HUES64 (cell line): ENCODE measurements around the gene PLCB1.

ENCODE experiments used
- H3K27ac ChIP-seq: 2 replicates; pipeline ENCODE4 v1.7.0; 2013; ENCODE audit warnings: low read depth, low read length, inconsistent platforms
- H3K27me3 ChIP-seq: 2 replicates; pipeline ENCODE4 v1.6.1; 2013; ENCODE audit warnings: mild to moderate bottlenecking, low read length; ENCODE audit not compliant: insufficient read depth
- H3K36me3 ChIP-seq: 2 replicates; pipeline ENCODE4 v1.6.1; 2013; ENCODE audit warnings: mild to moderate bottlenecking, low read length; ENCODE audit not compliant: insufficient read depth
- H3K4me1 ChIP-seq: 2 replicates; pipeline ENCODE4 v1.6.1; 2013; ENCODE audit warnings: mild to moderate bottlenecking, low read length, moderate library complexity; ENCODE audit not compliant: insufficient read depth
- H3K4me3 ChIP-seq: 2 replicates; pipeline ENCODE4 v1.5.1; 2013; ENCODE audit warnings: mild to moderate bottlenecking, low read length, moderate library complexity
- H3K9ac ChIP-seq: 2 replicates; pipeline ENCODE4 v1.6.1; 2013; ENCODE audit warnings: mild to moderate bottlenecking, low read depth, low read length
- H3K9me3 ChIP-seq: 2 replicates; pipeline ENCODE4 v1.6.1; 2013; ENCODE audit warnings: low read depth, low read length; ENCODE audit not compliant: insufficient read depth
- WGBS: fragments of 150-250, 120-280 bp; methylation state at CpG from one replicate; pipeline ENCODE4 v1.1.7; 2013; ENCODE audit warnings: missing lambda C conversion rate; 5-methylcytosine and 5-hydroxymethylcytosine counted together

The PLCB1 gene

GRCh38 chr20:8249634-8250033 is 117.6 kb downstream of the PLCB1 start:
- 90% methylated on average over 3 of the region's 3 CpGs for WGBS
- Histone ChIP-seq H3K27me3 (no peaks in the 10 kb centered on the region), H3K36me3 (no peaks in the 10 kb centered on the region), H3K4me3 (no peak overlapping the region), H3K4me1 (no peaks in the 10 kb centered on the region; the same call in 1 of the 2 replicates), H3K27ac (no peak overlapping the region), H3K9me3 (no peaks in the 10 kb centered on the region), H3K9ac (no peak overlapping the region)

DNA sequence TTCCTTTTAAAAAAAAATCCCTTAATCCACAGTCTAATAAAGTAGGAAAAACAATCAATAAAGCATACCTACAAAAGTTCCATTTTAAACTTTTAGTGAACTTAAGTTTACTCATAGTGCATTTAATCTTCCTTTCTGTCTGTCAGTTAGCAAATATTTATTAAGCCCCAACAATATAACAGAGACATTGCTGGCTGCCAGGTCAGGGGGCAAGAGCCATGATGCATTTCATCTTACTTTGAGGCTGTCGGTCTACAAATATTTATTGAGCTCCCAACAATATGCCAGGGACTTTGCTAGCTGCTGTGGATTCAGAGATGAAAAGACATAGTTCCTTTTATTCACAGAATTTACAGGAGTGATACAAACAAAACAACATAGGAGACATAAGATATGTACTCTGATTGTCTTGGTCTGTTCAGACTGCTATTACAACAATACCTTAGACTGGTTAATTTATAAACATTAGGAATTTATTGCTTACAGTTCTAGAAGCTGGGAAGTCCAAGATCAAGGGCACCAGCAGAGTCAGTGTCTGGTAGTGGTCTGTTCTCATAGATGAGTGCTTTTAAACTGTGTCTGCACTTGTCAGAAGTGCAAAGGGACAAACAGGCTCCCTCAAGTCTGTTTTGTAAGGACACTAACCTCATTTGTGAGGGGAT is 118.6 kb downstream of the PLCB1 start:
- Histone ChIP-seq H3K9me3 (no peaks in the 10 kb centered on the region), H3K4me3 (no peak overlapping the region)

GRCh38 chr20:8251201-8251575 is 119.1 kb downstream of the PLCB1 start:
- Histone ChIP-seq H3K4me1 (no peaks in the 10 kb centered on the region; the same call in 1 of the 2 replicates), H3K9ac (no peak overlapping the region), H3K9me3 (no peaks in the 10 kb centered on the region), H3K4me3 (no peak overlapping the region), H3K27me3 (no peaks in the 10 kb centered on the region), H3K27ac (no peak overlapping the region), H3K36me3 (no peaks in the 10 kb centered on the region)
- WGBS = 89% methylated on average over 4 of the region's 4 CpGs

More for the DNA sequence above, 118.6 kb downstream of the PLCB1 start:
- H3K27me3 ChIP-seq = no peaks in the 10 kb centered on the region
- WGBS = 95% methylated on average over 1 of the region's 1 CpG
- no peaks in the 10 kb centered on the region for H3K36me3 ChIP-seq
- H3K9ac ChIP-seq = no peak overlapping the region
- H3K4me1 ChIP-seq = no peaks in the 10 kb centered on the region; the same call in 1 of the 2 replicates
- H3K27ac ChIP-seq = no peak overlapping the region

GRCh38 chr20:8254911-8255582 is 123.0 kb downstream of the PLCB1 start:
- Histone ChIP-seq H3K27me3 (no peaks in the 10 kb centered on the region), H3K27ac (no peak overlapping the region), H3K4me1 (no peaks in the 10 kb centered on the region), H3K36me3 (no peaks in the 10 kb centered on the region), H3K4me3 (no peak overlapping the region), H3K9ac (no peak overlapping the region), H3K9me3 (no peaks in the 10 kb centered on the region)
- 96% methylated on average over 3 of the region's 4 CpGs for WGBS

DNA sequence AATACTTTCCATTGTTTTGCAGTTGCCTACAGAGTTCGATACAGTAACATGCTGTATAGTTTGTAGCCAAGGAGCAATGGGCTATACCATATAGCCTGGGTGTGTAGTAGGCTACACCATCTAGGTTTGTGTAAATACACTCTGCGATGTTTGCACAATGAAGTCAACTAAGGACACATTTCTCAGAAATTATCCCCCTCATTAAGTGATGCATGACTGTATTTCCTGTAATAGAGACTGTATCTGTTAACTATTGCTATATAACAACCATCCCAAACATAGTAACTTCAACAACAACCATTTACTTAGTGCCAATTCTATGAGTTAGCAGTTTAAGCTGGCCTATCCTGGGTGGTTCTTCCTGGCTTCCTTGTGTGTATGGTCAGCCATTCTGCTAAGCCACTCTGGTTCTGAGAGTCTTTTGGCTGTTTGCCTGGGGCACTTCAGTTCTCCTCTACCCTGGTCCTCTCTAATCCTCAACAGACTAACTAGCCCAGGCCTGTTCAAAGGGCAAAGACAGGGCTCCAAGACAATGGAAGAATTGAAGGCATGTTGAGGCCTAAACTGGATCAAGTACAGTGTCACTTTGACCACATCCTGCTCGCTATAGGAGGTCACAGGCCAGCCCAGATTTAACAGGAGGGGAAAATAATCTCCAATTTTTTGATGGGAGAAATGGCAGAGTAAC is 124.0 kb downstream of the PLCB1 start:
- Histone ChIP-seq H3K9ac (no peak overlapping the region), H3K9me3 (no peaks in the 10 kb centered on the region)
- WGBS = 97% methylated on average over 2 of the region's 3 CpGs

GRCh38 chr20:8260837-8261251 is 128.8 kb downstream of the PLCB1 start:
- Histone ChIP-seq H3K27me3 (no peaks in the 10 kb centered on the region), H3K9ac (no peak overlapping the region), H3K9me3 (no peaks in the 10 kb centered on the region), H3K27ac (no peak overlapping the region), H3K4me3 (no peak overlapping the region), H3K36me3 (no peaks in the 10 kb centered on the region), H3K4me1 (no peaks in the 10 kb centered on the region)
- 91% methylated on average over 4 of the region's 5 CpGs for WGBS

More for the DNA sequence above, 124.0 kb downstream of the PLCB1 start:
- Histone ChIP-seq H3K27ac (no peak overlapping the region), H3K4me1 (no peaks in the 10 kb centered on the region), H3K4me3 (no peak overlapping the region), H3K36me3 (no peaks in the 10 kb centered on the region), H3K27me3 (no peaks in the 10 kb centered on the region)

- Histone ChIP-seq H3K4me3 (no peak overlapping the region), H3K27ac (no peak overlapping the region), H3K9ac (no peak overlapping the region), H3K36me3 (no peaks in the 10 kb centered on the region), H3K4me1 (no peaks in the 10 kb centered on the region), H3K27me3 (no peaks in the 10 kb centered on the region), H3K9me3 (no peaks in the 10 kb centered on the region)
- 80% methylated on average over 1 of the region's 1 CpG for WGBS
These were observed 130.7 kb downstream of the PLCB1 start for GRCh38 chr20:8262721-8263120.

DNA sequence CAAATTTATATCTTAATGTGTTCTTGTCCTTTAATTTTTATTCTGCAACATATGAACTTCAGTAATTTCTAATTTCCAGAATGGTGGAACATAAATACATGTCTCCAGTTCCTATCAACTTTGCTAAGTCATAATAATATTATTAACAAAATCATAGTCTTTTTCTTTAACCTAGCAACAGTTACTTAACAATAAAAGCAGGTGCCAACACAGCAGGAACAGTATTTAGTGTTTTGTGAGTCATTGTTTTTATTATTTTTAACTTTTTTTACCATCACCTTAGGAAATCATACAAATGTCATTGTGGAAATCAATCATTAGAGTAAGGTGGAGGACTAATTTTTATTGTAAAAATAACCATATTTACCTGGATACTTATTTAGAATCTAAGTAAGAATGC is 133.5 kb downstream of the PLCB1 start:
- Histone ChIP-seq H3K36me3 (no peaks in the 10 kb centered on the region), H3K27ac (no peak overlapping the region), H3K4me1 (no peaks in the 10 kb centered on the region)

DNA sequence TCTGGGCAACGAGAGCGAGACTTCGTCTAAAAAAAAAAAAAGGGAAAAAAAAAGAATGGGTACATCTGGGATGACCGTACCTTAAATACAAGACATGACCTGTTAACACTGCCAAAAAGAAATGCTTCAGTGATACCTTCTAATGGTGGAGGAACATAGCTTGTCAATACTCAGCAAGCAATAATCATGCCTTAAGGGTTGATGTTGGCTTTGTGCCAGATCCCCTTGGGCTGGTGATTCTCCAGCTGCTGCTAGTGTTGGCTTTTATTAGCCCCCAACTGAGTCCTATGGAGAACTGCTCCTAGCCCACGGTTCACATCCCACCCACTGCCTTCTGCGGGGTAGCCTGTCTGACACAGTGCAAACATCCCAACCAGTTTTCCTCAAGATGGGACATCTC is 134.9 kb downstream of the PLCB1 start:
- no peak overlapping the region for H3K9ac ChIP-seq
- no peaks in the 10 kb centered on the region for H3K9me3 ChIP-seq
- H3K27me3 ChIP-seq = no peaks in the 10 kb centered on the region
- H3K4me1 ChIP-seq = no peaks in the 10 kb centered on the region
- H3K36me3 ChIP-seq = no peaks in the 10 kb centered on the region
- no peak overlapping the region for H3K27ac ChIP-seq
- 96% methylated on average over 6 of the region's 6 CpGs for WGBS
- H3K4me3 ChIP-seq = no peak overlapping the region

More for the DNA sequence above, 133.5 kb downstream of the PLCB1 start:
- H3K4me3 ChIP-seq = no peak overlapping the region
- H3K9me3 ChIP-seq = no peaks in the 10 kb centered on the region
- no peaks in the 10 kb centered on the region for H3K27me3 ChIP-seq
- H3K9ac ChIP-seq = no peak overlapping the region

DNA sequence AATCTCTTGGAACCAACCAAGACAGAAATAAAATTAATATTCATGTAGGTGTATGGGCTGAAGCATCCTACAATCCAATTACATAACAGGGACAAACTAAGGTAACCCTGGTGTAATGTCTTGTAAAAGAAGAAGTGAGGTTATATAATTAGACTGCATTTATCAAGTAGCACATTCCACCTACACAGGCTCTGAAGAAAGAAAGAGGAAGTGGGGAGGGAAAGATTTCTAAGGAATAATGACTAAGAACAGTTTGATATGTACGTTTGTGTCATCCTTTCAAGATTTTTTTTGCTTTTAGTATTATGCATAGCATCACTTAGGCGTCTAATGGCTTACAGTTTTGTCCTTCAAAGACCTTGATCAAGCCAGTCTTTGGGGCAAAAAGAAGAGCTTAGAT is 139.7 kb downstream of the PLCB1 start:
- H3K4me1 ChIP-seq = no peaks in the 10 kb centered on the region
- no peaks in the 10 kb centered on the region for H3K9me3 ChIP-seq
- no peak overlapping the region for H3K27ac ChIP-seq
- no peak overlapping the region for H3K9ac ChIP-seq
- no peaks in the 10 kb centered on the region for H3K27me3 ChIP-seq
- H3K36me3 ChIP-seq = no peaks in the 10 kb centered on the region
- H3K4me3 ChIP-seq = no peak overlapping the region
- 83% methylated on average over 2 of the region's 2 CpGs for WGBS

DNA sequence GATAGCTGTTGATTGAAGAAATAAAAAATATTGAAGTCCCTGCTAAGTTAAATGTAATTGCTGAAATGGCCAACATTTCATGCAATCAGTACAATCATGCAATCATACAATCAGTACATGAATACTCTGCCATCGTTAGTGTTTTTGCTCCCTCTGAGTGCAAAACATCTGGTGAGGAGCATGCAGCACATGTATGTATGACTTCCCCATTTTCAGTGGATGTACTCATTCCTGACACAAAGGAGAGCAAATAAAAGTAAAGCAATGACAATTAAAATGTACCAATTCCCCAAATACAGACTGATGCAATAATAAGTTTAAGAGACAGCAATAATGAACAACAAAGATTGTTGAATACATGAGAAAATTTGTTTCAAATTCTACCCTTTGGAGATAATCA is 140.7 kb downstream of the PLCB1 start:
- WGBS = 92% methylated on average over 1 of the region's 1 CpG
- no peak overlapping the region for H3K9ac ChIP-seq
- no peaks in the 10 kb centered on the region for H3K9me3 ChIP-seq
- H3K36me3 ChIP-seq = no peaks in the 10 kb centered on the region
- H3K27ac ChIP-seq = no peak overlapping the region
- no peak overlapping the region for H3K4me3 ChIP-seq
- no peaks in the 10 kb centered on the region for H3K4me1 ChIP-seq
- H3K27me3 ChIP-seq = no peaks in the 10 kb centered on the region
